Fibroblast of lung (primary cell): Measurements from ENCODE around the gene GRSF1.

Experiments
- EZH2 ChIP-seq: IDR thresholded peaks from 2 replicates; pipeline ENCODE4 v1.5.1; 2012; ENCODE audit warnings: low read length, control low read depth, mild to moderate bottlenecking; ENCODE audit errors: missing control alignments
- TF ChIP-seq, protein P1 (sequence below), 2 donors: IDR thresholded peaks in 1 of 2; conservative IDR thresholded peaks in 1 of 2; 1 replicate in 1 of 2; 2 replicates in 1 of 2; pipeline ENCODE4 v1.5.1; 2011 to 2012; ENCODE audit warnings: low read length in 2 of 2, control low read depth in 1 of 2, inconsistent platforms in 1 of 2, low read depth in 1 of 2, mild to moderate bottlenecking in 1 of 2

DNA sequence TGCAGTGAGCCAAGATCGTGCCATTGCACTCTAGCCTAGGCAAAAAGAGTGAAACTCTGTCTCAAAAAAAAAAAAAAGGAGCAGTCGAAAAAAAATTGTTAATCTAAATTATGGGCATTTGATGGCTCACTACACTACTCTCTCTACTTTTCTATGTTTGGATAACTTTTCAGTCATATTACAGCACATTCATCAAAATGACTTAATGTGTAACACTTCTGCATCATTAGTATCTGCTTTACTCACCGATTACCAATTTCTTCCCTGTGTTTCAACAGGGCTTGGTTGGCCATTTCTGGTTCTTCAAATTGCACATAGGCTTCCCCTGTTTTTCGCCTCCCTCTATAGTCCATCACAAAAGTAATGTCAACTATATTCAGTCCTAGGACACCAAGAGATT lies 8.4 kb downstream of the GRSF1 start:
- TF ChIP-seq, protein P1, sequence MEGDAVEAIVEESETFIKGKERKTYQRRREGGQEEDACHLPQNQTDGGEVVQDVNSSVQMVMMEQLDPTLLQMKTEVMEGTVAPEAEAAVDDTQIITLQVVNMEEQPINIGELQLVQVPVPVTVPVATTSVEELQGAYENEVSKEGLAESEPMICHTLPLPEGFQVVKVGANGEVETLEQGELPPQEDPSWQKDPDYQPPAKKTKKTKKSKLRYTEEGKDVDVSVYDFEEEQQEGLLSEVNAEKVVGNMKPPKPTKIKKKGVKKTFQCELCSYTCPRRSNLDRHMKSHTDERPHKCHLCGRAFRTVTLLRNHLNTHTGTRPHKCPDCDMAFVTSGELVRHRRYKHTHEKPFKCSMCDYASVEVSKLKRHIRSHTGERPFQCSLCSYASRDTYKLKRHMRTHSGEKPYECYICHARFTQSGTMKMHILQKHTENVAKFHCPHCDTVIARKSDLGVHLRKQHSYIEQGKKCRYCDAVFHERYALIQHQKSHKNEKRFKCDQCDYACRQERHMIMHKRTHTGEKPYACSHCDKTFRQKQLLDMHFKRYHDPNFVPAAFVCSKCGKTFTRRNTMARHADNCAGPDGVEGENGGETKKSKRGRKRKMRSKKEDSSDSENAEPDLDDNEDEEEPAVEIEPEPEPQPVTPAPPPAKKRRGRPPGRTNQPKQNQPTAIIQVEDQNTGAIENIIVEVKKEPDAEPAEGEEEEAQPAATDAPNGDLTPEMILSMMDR (conservative IDR thresholded peaks at IDR 0.05 in 1 of 2, IDR thresholded peaks at IDR 0.05 in 1 of 2; ENCODE audit: low read depth in 1 of 2, low read length in 2 of 2): no peak
- no peak for TF ChIP-seq EZH2
